Cortex of kidney (tissue), 1 donor: Measurements from ENCODE around the gene SS18.
"Not testable (repeated sequence)": the region's sequence is repeated elsewhere in the genome, so short reads cannot be mapped to it uniquely, and the experiment has no call there.

ENCODE experiments used
- DNase-seq: peaks from one replicate; lab custom pipeline; 2025; lab: John Stamatoyannopoulos, UW

The SS18 gene

GRCh38 chr18:26090130-26091046 is at the start of gene SS18:
Gene SS18, minus strand, starts transcription at chr18:26090613. Its CDS starts 44 bp downstream, at chr18:26090569.
- DNase-seq: peak; percentile 30

GRCh38 chr18:26135548-26135947 is 45.1 kb upstream of the SS18 start:
- no peak for DNase-seq

GRCh38 chr18:26134107-26134506 is 43.7 kb upstream of the SS18 start:
- no peak for DNase-seq

GRCh38 chr18:26133652-26134051 is 43.2 kb upstream of the SS18 start, which contains the start of gene PSMA8:
Gene PSMA8, plus strand, starts transcription at chr18:26133869. Its CDS starts 97 bp downstream, at chr18:26133966.
- DNase-seq: no peak

GRCh38 chr18:26128192-26128591 is 37.8 kb upstream of the SS18 start:
- DNase-seq: not testable (repeated sequence)

- no peak for DNase-seq
Observed at GRCh38 chr18:26127786-26128185, 37.4 kb upstream of the SS18 start.

GRCh38 chr18:26121994-26122393 is 31.6 kb upstream of the SS18 start:
- DNase-seq: not testable (repeated sequence)

- DNase-seq: no peak
Observed at GRCh38 chr18:26121476-26121875, 31.1 kb upstream of the SS18 start.

GRCh38 chr18:26119246-26119645 is 28.8 kb upstream of the SS18 start:
- no peak for DNase-seq

- DNase-seq: no peak
Observed at GRCh38 chr18:26104035-26104434, 13.6 kb upstream of the SS18 start.

- no peak for DNase-seq
Observed at GRCh38 chr18:26103579-26103978, 13.2 kb upstream of the SS18 start.

- no peak for DNase-seq
Observed at GRCh38 chr18:26097563-26097962, 7.2 kb upstream of the SS18 start.

GRCh38 chr18:26096852-26097251 is 6.4 kb upstream of the SS18 start:
- DNase-seq: no peak

- no peak for DNase-seq
Observed at GRCh38 chr18:26091047-26091630, 726 bp upstream of the SS18 start.

- no peak for DNase-seq
Observed at GRCh38 chr18:26089293-26090129, 902 bp downstream of the SS18 start.

- DNase-seq: no peak
Observed at GRCh38 chr18:26088487-26088886, 1.9 kb downstream of the SS18 start.

- DNase-seq: no peak
Observed at GRCh38 chr18:26086959-26087358, 3.5 kb downstream of the SS18 start.

- no peak for DNase-seq
Observed at GRCh38 chr18:26085056-26085455, 5.4 kb downstream of the SS18 start.

GRCh38 chr18:26083099-26083498 is 7.3 kb downstream of the SS18 start:
- no peak for DNase-seq

- DNase-seq: no peak
Observed at GRCh38 chr18:26082475-26082874, 7.9 kb downstream of the SS18 start.

GRCh38 chr18:26074246-26074645 is 16.2 kb downstream of the SS18 start:
- no peak for DNase-seq

- no peak for DNase-seq
Observed at GRCh38 chr18:26073758-26074157, 16.7 kb downstream of the SS18 start.
